ENCODE data around the gene SRI.

GRCh38 chr7:88219781-88220747 lies at the start of gene SRI:
- TF ChIP-seq EZH2 (IDR thresholded peaks at IDR 0.05; ENCODE audit: borderline replicate concordance, insufficient read depth, low read depth, low read length, poor library complexity, severe bottlenecking): no peak
- peak; percentile 98 for TF ChIP-seq CTCF (IDR thresholded peaks at IDR 0.05)
